Stimulated activated CD8-positive, alpha-beta memory T cell treated with anti-CD3 and anti-CD28 coated beads, Interleukin-15, amount 100 ng/mL, for 24 hours (primary cell): ENCODE data around the gene IMMP2L.

Experiments used
- DNase-seq: peaks from one replicate; pipeline ENCODE4 v3.0.0-alpha.2; 2020; ENCODE audit warnings: low read depth

Gene IMMP2L

DNA sequence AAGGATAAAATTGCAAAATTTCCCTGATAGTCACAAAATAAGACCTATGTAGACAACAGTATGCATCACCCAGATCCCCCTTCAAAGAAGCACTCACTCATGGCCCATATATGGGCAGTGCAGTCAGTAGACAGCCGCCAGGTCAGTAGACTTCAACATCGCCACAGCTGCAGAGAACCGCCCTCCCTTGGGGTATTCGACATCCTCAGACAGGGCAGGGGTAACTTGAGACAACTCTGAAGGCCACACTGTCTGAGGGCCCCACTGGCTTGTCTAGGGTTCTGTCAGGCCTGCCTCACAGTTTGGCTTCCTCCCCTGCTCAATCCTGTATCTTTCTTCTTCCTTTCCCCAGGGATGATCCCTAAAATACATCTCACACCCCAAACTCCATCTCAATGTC lies 172.3 kb downstream of the IMMP2L start:
- no peak for DNase-seq

DNA sequence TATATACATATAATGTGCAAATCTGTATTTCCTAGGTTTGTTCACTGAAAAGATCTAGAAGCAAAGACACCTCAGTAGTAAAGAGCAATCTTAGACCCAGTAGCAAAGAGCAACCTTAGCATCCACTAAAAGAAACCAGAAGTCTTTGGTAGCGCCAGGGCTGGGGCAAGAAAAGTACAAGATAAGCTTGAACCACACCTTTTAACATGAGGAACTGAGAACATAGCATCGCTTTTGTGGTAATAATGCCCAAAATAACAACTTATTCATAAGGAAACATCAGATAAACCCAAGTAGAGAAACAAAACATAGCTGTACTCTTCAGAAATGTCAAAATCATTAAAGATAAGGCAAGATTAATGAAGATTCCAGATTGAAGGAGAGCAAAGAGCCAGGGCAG lies 173.4 kb downstream of the IMMP2L start:
- DNase-seq = no peak

DNA sequence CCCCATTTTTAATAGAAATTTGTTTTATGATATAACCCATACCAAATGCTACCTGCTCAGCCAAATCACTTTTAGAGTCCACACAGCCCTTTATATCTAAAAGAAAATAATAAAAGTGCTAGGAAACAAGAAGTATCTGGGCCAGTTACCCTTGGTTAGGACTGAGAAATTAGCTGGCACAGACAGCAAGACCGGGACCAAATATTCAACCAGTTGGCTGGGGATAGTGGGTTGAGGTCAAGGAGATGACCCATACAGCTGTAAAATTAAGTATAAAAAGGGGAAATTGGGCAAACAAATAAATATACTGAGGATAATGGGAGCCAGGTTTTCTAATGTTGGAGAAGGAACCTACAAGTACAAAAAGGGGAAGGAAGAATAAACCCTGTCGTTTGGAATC lies 174.3 kb downstream of the IMMP2L start:
- DNase-seq = no peak

DNA sequence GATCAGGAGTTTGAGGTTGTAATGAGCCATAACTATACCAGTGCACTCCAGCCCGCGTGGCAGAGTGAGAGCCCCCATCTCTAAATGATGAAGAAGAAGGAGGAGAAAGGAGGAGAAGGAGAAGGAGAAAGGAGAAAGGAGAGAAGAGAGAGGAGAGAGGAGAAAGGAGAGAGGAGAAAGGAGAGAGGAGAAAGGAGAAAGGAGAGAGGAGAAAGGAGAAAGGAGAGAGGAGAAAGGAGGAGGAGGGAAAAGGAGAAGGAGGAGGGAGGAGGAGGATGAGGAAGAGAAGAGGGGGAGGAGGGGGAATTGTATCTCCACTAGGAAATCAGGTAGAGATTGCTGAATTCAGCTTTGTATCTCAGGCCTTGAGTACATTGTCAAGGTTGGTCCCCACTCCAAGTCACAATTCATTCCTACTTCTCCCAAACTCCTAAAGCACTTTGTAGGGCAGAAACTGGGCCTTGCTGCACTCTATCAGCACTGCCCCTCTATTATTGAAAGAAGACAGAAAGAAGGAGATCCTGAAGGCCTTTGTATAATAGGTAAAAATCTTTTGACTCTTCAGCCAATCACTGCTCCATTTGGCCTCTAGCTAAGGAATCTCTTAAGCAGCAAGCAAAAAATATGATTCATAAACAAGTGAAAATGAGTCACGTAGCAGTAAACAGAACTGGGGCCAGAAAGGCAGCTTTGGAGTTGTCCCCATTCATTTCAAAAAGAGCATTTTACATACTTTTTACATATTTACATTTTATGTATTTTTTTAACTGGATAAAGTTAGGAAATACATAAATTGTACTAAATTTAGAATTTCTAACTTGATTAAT lies 178.0 kb downstream of the IMMP2L start:
- no peak for DNase-seq

DNA sequence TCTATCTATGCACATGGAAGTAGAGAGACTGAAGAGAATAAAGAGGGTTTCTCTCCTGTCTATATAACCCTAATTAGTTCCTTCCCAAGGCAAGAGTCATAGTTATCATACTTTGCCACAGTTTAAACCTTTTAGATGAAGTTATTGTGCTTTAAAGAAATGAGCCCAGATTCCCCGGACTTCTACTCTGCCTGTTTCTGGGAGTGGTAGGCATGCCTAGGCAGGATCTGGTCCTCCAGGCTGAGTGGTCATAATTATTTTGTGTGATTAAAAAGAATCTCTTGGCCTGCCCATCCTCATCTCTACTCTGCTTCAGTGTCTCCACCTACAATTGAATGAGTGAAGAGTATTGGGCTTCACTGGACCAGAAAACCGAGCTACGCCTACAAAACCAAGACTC lies 179.2 kb downstream of the IMMP2L start:
- no peak for DNase-seq

DNA sequence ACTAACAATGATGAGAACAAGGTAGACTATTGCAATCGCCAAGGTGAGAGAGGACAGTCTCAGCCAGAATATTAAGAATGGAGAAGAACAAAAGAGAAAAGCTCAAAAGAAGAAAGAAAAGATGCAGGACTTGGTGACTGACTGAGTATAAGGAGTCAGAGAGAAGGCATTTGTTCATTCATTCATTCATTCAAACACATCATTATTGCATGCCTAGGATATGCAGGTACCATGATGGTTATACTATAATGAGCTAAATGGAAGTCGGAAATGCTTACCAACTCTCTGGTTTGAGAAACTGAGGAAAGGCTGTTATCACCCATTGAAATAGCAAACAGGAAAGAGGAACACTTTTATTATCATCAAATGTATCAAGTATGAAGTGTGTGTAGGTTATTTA lies 180.7 kb downstream of the IMMP2L start:
- DNase-seq = no peak

DNA sequence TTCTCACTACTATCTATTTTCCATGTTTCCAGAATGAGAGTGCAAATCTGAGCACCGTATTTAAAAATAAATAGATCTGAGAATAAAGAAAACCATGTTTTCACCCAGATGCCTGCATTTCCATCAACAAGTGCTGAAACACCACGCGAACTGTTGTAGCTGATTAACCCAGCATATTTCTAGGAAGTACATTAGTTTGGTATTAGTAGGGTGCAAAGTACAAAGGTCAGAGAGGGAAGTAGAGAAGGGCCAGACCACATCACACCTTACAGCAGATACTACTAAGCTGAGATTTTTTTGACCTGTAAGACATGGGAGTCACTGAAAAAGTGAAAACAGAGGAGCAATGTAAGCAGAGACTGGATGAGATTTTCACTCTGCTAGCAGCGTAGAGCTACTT lies 181.3 kb downstream of the IMMP2L start:
- DNase-seq = no peak

DNA sequence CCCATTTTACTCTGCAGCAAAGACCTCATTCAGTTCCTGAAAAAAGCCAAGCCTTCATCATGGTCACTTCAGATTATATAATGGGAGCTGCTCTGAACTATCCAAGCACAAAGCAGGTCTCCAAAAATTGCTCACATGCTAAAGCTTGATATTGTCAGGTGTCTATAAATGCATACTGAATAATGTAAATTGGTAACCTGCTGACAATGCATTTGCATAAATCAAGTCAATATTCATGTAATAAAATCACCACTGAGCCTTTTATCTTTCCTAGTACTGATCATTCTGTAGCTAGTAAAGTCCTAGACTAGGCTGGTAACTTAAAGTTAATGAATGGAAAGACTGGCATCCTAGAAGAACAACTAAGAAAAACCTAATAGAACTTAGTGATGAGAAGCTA lies 188.3 kb downstream of the IMMP2L start:
- DNase-seq = no peak

DNA sequence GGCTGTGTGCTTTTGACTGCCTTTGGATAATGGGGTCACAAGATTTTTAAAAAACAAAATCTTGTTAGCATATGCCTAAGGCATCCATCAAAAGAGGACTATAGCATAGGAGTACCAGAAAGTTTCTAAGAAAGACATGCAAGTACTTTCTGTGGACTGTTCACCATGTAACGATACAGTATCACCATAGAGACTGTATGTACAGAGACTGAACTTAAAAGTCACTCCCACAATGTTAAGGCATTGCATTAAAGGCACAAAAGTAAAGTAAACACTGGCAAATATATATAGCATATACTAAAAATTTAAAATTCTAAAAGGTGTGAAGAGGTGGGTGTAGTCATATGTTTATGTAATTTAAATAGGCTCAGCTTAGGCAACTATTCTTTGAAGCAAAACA lies 190.9 kb downstream of the IMMP2L start:
- no peak for DNase-seq

DNA sequence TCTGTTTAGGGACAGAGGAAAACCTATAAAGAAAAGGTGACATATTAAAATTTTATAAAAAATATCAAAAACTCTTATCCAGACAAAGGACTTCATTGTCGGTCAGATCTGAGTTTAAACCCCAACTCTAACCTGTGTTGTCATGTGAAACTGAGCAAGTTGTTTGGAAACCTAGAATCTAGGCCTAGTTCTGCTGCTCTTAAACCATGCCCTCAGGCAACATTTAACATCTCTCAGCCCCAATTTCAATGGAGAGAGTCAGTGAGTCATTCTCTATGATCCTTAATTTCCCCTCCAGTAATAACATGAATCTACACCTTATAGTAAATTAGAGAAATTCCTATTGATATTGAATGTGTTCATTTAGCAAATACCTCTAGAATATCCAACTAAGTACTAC lies 192.3 kb downstream of the IMMP2L start:
- DNase-seq = no peak

DNA sequence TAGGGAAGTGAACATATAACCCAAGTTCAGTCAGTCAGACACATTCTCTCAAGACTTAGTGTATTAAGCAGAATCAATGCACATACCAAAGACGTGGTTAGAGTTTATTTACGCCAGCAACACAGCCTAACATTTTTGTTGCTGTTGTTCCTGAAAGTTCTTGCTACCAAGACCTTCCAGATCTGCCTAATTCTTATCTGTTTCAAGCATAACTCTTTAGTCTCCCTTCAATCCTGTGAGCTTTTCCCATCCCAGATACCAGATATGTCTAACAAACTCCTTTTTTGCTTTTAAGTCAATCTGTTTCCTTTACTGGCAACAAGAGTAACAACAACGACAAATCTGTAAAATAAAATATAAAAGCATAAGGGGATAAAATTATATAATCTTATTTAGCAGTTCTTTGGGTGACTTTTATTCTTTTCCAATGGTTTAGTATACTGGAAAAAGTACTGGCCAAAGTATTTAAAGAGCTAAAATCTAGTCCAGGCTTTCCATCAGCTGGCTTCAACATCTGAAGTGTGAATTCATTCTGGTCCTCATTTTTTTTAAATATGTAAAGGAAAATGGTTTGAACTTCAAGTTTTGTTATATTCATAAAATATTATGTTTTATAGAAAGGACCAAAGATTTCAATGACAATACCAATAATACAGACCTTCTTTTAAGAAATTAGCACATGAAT lies 193.8 kb downstream of the IMMP2L start:
- no peak for DNase-seq

DNA sequence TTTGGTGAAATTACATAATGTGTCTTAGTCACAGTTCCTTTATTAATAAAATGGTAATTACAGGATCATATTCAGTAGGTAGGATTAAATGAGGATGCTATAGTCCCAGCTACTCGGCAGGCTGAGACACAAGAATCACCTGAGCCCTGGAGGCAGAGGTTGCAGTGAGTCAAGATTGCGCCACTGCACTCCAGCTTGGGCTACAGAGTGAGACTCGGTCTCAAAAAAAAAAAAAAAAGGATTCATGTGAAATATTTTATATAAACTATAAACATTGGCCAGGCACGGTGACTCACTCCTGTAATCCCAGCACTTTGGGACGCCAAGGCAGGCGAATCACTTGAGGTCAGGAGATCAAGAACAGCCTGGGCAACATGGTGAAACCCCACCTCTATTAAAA lies 197.9 kb downstream of the IMMP2L start:
- DNase-seq = no peak

DNA sequence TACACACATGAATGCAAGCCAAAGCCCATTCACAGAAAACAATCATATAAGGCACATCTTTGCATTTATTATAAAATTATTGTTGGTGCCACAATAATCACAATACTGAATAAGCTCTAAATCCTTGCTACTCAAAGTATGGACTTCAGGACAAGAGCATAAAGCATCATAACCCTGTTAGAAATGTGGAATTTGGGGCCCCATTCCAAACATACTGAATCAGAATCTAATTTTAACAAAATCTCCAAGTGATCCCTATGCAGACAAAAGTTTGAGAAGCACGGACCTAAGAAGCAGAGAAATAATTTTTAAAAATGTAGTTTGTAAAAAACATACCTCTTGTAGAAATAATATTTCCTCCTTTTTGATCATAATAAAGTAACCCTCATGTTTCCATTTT lies 199.2 kb downstream of the IMMP2L start:
- no peak for DNase-seq

DNA sequence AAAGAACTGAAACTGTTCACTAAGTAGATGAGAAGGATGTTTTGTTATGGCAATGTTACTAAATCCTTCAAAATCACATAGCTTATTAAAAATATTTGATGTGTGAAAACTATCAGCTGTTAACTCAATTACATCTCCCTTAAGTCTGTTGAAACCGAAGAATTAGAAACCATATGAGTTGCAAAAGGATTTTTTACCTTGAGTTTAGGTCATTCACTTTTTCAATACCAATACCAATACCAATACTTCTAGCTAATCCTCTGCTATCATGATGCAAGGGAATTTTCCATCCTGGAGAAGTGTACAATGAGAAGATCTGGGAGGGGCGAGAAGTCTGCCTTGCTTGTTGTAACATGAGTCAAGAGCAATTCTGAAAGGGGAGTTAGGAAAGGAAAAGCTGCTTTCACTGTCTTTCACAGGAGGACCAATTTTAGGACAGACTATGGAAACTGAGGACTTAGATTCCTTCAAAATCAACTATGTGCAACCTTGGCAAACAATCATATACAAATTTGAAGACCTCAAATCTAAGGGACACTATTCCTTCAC lies 199.7 kb downstream of the IMMP2L start:
- DNase-seq = no peak

DNA sequence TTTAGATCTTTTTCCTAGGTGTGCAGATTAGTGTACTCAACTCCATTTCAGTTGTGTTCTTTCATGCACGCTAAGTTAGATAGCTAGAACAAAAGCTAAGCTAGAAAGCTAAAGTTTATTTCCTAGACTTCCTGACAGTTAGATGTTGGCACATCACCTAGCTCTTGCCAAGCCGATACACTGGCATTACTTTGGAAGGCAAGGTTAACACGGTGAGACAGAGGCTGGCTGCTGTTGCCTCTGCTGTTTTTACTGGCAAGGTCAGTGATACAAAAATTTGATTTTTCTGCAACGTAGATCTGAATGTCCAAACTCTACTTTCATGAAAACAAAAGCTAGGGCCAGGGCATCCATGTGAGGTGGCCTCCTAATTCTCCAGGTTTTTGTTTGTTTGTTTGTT lies 203.4 kb downstream of the IMMP2L start:
- no peak for DNase-seq

DNA sequence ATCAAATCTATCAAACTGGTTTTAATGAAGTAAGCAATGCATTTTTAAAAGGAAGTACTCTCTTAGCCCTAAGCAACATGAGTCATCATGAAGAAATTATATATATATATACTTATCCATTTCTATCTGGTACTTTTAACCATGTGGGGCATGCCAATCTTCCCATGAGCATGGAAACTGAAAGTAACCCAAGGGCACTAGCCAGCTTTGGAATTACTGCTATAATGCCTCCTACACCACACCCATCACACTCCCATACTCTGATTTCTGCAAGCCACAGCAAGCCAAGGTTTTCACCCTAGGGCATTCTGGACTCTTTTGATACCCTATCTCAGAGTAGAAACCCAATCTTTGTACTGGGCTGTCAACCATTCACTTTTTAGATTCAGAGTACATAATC lies 204.6 kb downstream of the IMMP2L start:
- no peak for DNase-seq

DNA sequence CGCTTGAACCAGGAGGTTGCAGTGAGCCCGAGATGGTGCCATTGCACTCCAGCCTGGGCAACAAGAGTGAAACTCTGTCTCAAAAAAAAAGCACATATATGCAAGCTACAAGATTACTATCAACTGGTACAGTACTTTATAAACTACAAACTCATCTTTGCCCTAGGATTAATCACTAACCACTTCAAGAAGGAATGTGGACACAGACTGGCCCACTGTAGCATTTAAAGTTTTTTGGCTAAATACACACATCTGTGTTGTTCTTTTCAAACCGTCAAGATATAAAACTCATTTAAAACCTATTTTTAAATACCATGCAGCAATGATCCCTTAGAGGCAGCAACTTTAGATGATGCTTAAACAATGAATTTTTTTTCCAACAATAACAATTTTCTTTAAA lies 205.4 kb downstream of the IMMP2L start:
- DNase-seq = no peak

DNA sequence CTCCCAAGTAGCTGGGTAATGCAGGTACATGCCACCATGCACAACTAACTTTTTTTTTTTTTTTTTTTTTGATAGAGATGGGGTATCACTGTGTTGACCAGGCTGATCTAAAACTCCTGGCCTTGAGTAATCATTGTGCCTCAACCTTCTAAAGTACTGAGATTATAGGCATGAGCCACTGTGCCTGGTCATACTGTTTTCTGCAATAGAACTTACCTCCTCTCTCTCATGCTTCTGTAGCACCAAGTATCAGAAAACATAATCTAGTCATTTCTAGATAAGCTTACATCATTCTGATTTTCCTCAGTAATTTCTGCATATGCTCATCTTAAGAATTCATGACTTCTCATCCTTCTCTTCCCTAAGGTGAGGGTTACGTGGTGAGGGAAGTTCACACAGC lies 210.0 kb downstream of the IMMP2L start:
- no peak for DNase-seq

DNA sequence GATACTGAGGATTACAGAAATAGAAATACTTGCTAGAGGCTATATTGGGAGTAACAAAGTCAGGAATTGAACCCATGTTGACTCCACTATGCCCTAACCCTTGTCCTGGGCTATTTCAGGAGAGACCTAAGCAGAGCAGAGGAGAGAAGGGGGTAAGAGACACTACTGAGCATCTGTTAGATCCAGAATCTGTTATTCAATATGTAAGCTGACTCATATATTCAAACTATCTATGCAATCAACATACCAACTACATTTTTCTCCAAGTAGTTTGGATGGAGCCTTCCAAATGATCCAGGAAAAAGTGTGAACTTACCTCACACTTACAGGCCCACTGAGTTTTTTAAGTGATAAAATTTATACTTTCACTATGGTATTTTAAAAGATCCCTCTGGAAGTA lies 216.1 kb downstream of the IMMP2L start:
- no peak for DNase-seq

DNA sequence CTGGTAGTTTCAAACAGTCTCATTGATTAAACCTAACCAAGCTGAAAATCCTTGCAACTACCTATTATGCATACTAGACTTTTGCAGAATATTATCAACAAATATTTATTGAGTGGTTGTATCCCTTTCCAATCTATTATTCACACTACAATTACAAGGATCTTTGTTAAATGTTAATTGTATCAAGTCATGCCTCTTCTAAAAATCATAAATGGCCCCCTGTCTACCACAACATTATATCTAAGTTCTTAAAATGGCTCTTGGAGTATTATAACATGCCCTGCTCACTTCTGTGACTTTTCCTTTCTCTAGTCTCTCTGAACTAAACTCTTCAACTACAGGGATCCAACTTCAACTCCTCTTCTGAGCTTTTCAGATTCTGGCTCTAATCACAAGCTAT lies 219.3 kb downstream of the IMMP2L start:
- DNase-seq = no peak

DNA sequence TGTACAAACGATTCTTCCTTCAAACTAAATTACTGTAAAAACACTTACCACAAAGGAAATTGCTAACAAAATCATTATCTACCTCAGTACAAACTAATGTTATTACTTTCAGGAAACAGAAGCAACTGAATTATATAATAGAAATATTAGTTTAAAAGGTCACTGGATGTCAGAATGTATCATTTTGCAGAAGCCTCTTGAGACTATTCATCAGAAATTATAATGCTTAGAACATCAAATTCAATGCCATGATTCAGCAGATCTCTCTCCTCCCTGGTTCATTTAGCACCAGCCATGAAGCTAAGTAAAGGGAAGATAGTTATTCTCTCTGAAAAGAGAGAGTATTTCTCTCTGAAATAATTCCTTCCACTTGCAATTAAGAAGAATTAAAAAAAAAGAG lies 223.3 kb downstream of the IMMP2L start:
- no peak for DNase-seq

DNA sequence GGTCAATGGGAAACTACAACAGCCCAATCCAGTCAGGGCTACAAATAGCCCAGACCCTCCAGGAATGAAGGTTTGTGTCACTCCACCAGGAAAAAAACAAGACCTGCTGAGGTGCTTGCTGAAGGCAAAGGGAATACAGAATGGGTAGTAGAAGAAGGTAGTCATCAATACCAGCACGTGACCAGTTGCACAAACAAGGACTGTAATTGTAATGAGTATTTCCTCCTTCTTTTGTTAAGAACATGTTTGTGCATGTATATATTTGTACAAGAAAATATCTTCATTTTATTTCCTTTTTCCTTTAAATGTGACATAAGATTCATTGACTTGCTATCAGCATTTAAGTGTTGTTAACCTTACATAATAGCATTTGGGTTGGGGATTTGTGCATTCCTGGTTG lies 229.3 kb downstream of the IMMP2L start:
- DNase-seq = no peak

DNA sequence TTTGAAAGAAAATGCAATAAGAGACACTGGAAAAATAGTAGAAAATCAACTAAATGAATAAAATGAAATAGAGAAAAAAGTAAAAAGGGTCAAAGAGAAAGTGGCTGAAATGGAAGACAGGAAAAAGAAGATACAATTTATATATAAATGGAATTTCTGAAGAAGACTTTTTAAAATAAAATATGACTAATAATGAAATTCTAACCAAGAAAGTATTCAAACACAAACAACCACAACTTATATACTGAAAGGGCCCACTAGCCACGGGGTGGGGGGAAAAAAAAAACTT lies 232.1 kb downstream of the IMMP2L start:
- no peak for DNase-seq
